Muscle layer of duodenum (tissue), 2 donors: ENCODE measurements around the gene RPAP3.

ENCODE experiments used
- H3K27ac ChIP-seq: one replicate; pipeline ENCODE4 v1.7.0; 2013; ENCODE audit warnings: mild to moderate bottlenecking, low read length
- H3K27me3 ChIP-seq: one replicate; pipeline ENCODE4 v1.7.0; 2013; ENCODE audit warnings: low read depth, mild to moderate bottlenecking, control low read depth, low read length
- H3K36me3 ChIP-seq, 2 donors: one replicate each; pipeline ENCODE4 v1.7.0; 2013; ENCODE audit warnings: low read length in 2 of 2, control low read depth in 1 of 2, mild to moderate bottlenecking in 1 of 2; ENCODE audit not compliant: insufficient read depth in 2 of 2, control insufficient read depth in 1 of 2
- H3K4me1 ChIP-seq, 2 donors: one replicate each; pipeline ENCODE4 v1.7.0; 2013; ENCODE audit warnings: low read length in 2 of 2, mild to moderate bottlenecking in 2 of 2, control low read depth in 1 of 2, moderate library complexity in 1 of 2; ENCODE audit not compliant: insufficient read depth in 2 of 2, control insufficient read depth in 1 of 2
- H3K4me3 ChIP-seq, 2 donors: one replicate each; pipeline ENCODE4 v1.7.0; 2013; ENCODE audit warnings: low read length in 2 of 2, low read depth in 1 of 2, mild to moderate bottlenecking in 1 of 2
- H3K9me3 ChIP-seq, 2 donors: one replicate each; pipeline ENCODE4 v1.7.0; 2013; ENCODE audit warnings: low read length in 2 of 2, control low read depth in 1 of 2, mild to moderate bottlenecking in 1 of 2; ENCODE audit not compliant: control insufficient read depth in 1 of 2
- donor health status: healthy.

The RPAP3 gene

GRCh38 chr12:47615711-47616110 lies 90.1 kb downstream of the RPAP3 start:
- Histone ChIP-seq H3K27me3 (no peaks in the 10 kb centered on the region), H3K4me3 (no peak overlapping the region), H3K4me1 (no peaks in the 10 kb centered on the region), H3K36me3 (no peaks in the 10 kb centered on the region), H3K27ac (no peak overlapping the region), H3K9me3 (peaks cover 7 to 10% of the 10 kb centered on the region in 2 donors)

GRCh38 chr12:47614521-47614920 lies 91.3 kb downstream of the RPAP3 start:
- Histone ChIP-seq H3K27ac (no peak overlapping the region), H3K4me3 (no peak overlapping the region), H3K9me3 (peaks cover 7 to 10% of the 10 kb centered on the region in 2 donors), H3K27me3 (no peaks in the 10 kb centered on the region), H3K36me3 (no peaks in the 10 kb centered on the region), H3K4me1 (no peaks in the 10 kb centered on the region)

DNA sequence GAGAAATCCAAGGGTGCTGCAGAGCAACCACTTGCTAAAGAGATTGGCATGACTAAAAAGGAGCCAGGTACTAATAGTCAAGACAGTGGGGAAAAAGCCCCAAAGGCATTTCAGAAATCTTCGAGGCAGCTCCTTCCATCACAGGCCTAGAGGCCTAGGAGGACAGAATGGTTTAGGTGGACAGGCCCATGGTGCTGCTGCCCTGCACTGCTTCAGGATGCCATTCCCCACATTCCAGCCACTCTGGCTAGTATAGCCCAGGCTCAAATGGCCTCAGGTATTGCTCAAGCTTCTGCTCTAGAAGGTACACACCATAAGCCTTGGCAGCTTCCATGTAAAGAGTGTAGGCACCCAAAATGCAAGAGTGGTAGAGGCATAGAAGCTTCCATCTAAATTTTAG lies 92.9 kb downstream of the RPAP3 start:
- no peak overlapping the region for H3K4me3 ChIP-seq
- no peaks in the 10 kb centered on the region for H3K4me1 ChIP-seq
- peaks cover 7 to 10% of the 10 kb centered on the region in 2 donors for H3K9me3 ChIP-seq
- no peaks in the 10 kb centered on the region for H3K36me3 ChIP-seq
- H3K27me3 ChIP-seq = no peaks in the 10 kb centered on the region
- no peak overlapping the region for H3K27ac ChIP-seq

- no peaks in the 10 kb centered on the region for H3K36me3 ChIP-seq
- H3K27me3 ChIP-seq = no peaks in the 10 kb centered on the region
- H3K4me3 ChIP-seq = no peak overlapping the region
- peaks cover 10 to 12% of the 10 kb centered on the region in 2 donors for H3K9me3 ChIP-seq
- H3K4me1 ChIP-seq = no peaks in the 10 kb centered on the region
- H3K27ac ChIP-seq = no peak overlapping the region
These were observed 93.9 kb downstream of the RPAP3 start for GRCh38 chr12:47611906-47612305.
